Stimulated activated CD4-positive, alpha-beta T cell treated with anti-CD3 and anti-CD28 coated beads, Interleukin-15, amount 100 ng/mL, for 24 hours (primary cell): ENCODE measurements around the gene TMED10.
A peak's percentile ranks its signal among the peaks of the same experiment; 100 is the strongest.
"Not testable (repeated sequence)": the region's sequence is repeated elsewhere in the genome, so short reads cannot be mapped to it uniquely, and the experiment has no call there.

ENCODE experiments used
- DNase-seq: peaks from one replicate; pipeline ENCODE4 v3.0.0-alpha.2; 2020

Gene TMED10

GRCh38 chr14:75156901-75157300 lies 19.5 kb downstream of the TMED10 start:
- no peak for DNase-seq

- DNase-seq = no peak
Measured at GRCh38 chr14:75156111-75156510, 20.3 kb downstream of the TMED10 start.

GRCh38 chr14:75155169-75155568 lies 21.2 kb downstream of the TMED10 start:
- DNase-seq = no peak

- DNase-seq = no peak
Measured at GRCh38 chr14:75153295-75153694, 23.1 kb downstream of the TMED10 start.

- DNase-seq = no peak
Measured at GRCh38 chr14:75151851-75152250, 24.6 kb downstream of the TMED10 start.

- DNase-seq = not testable (repeated sequence)
Measured at GRCh38 chr14:75150637-75151036, 25.8 kb downstream of the TMED10 start.

GRCh38 chr14:75150150-75150549 lies 26.3 kb downstream of the TMED10 start:
- no peak for DNase-seq

- no peak for DNase-seq
Measured at GRCh38 chr14:75147423-75148071, 28.9 kb downstream of the TMED10 start.

GRCh38 chr14:75144944-75145343 lies 31.5 kb downstream of the TMED10 start:
- no peak for DNase-seq

- DNase-seq = no peak
Measured at GRCh38 chr14:75143761-75144527, 32.5 kb downstream of the TMED10 start.

- no peak for DNase-seq
Measured at GRCh38 chr14:75142494-75142893, 33.9 kb downstream of the TMED10 start.

- DNase-seq = no peak
Measured at GRCh38 chr14:75141967-75142366, 34.4 kb downstream of the TMED10 start.

GRCh38 chr14:75141062-75141461 lies 35.4 kb downstream of the TMED10 start:
- DNase-seq = no peak

GRCh38 chr14:75140620-75141019 lies 35.8 kb downstream of the TMED10 start:
- no peak for DNase-seq

GRCh38 chr14:75139185-75139584 lies 37.2 kb downstream of the TMED10 start:
- no peak for DNase-seq

GRCh38 chr14:75138492-75138891 lies 37.9 kb downstream of the TMED10 start:
- DNase-seq = no peak

- no peak for DNase-seq
Measured at GRCh38 chr14:75134644-75135043, 41.8 kb downstream of the TMED10 start.

- DNase-seq = no peak
Measured at GRCh38 chr14:75133597-75133996, 42.8 kb downstream of the TMED10 start.

- peak; percentile 41 for DNase-seq
Measured at GRCh38 chr14:75132382-75133086, 43.9 kb downstream of the TMED10 start.

- no peak for DNase-seq
Measured at GRCh38 chr14:75128596-75128990, 47.8 kb downstream of the TMED10 start.

- DNase-seq = no peak
Measured at GRCh38 chr14:75127903-75128595, 48.4 kb downstream of the TMED10 start.

- peak; percentile 38 for DNase-seq
Measured at GRCh38 chr14:75127474-75127820, 49.0 kb downstream of the TMED10 start.
